Measurements from ENCODE around the gene ADAMTS2.

Gene ADAMTS2

DNA sequence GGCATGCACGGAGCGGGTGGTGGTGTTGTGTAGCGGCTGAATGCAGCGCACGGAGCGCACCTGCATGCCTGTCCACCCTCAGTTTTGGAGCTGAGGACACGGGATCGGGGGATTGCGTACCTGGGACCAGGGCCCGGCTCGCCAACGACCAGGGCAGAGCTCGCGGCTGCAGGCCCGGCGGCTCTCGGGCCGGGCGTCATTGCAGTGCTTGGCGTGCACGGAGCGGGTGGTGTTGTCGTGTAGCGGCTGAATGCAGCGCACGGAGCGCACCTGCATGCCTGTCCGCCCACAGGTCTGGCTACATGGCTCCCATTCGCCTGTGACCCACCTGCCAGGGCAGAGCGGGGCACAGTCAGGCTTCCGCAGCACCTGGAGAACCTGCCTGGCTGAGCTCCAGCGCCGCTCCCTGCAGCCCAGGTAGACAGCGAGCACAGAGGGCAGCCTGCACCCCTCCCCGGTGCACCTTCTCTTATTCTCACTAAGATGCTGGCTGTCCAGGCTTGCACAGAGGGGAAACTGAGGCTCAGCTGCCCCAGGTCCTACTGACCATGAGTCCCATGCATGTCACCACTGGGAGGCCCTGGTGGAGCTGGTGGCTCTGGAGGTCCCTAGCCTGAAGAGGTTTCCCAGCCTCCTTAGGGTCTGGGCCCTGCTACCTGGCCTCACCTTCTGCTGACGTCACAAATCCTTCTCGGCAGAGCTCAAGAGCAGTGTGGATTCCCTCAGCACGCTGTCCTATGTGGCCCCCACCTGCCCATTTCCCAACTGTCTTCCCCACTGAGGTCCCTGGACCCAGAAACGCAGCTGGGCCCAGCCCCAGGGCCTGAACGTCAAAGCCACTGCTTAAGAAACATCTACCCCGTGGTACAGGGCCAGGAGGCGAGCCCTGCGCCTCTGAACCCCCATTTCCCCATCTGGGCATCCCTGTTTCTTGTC lies 220.1 kb downstream of the ADAMTS2 start:
- H3K27ac ChIP-seq: no peak overlapping the region
- TF ChIP-seq, protein P1, sequence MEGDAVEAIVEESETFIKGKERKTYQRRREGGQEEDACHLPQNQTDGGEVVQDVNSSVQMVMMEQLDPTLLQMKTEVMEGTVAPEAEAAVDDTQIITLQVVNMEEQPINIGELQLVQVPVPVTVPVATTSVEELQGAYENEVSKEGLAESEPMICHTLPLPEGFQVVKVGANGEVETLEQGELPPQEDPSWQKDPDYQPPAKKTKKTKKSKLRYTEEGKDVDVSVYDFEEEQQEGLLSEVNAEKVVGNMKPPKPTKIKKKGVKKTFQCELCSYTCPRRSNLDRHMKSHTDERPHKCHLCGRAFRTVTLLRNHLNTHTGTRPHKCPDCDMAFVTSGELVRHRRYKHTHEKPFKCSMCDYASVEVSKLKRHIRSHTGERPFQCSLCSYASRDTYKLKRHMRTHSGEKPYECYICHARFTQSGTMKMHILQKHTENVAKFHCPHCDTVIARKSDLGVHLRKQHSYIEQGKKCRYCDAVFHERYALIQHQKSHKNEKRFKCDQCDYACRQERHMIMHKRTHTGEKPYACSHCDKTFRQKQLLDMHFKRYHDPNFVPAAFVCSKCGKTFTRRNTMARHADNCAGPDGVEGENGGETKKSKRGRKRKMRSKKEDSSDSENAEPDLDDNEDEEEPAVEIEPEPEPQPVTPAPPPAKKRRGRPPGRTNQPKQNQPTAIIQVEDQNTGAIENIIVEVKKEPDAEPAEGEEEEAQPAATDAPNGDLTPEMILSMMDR (conservative IDR thresholded peaks at IDR 0.05): no peak

DNA sequence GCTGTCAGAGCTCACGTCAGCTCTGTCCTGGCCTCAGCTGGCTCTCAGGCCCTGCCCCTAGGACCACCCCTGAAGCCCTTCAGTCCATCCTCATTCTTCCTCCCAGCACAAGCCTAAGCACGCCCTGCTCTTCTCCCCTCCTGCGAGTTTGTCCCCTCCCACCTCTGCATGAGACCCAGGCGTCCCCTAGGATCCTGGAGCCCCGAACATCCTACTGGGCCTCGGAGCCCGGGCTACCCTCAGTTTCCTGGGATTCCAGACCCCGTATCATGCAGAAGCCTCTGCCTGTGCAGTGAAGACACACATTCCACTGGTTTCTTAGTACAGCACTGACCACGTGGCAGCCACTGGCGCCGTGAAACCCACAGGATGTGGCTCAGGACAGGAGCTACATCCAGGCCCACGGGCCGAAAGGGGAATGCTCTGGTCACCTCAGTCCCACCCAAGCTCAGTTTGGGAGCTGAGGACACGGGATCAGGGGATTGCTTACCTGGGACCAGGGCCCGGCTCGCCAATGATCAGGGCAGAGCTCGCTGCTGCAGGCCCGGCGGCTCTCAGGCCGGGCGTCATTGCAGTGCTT lies 220.9 kb downstream of the ADAMTS2 start:
- H3K27ac ChIP-seq: no peak overlapping the region
- TF ChIP-seq, protein P1 (conservative IDR thresholded peaks at IDR 0.05): no peak

DNA sequence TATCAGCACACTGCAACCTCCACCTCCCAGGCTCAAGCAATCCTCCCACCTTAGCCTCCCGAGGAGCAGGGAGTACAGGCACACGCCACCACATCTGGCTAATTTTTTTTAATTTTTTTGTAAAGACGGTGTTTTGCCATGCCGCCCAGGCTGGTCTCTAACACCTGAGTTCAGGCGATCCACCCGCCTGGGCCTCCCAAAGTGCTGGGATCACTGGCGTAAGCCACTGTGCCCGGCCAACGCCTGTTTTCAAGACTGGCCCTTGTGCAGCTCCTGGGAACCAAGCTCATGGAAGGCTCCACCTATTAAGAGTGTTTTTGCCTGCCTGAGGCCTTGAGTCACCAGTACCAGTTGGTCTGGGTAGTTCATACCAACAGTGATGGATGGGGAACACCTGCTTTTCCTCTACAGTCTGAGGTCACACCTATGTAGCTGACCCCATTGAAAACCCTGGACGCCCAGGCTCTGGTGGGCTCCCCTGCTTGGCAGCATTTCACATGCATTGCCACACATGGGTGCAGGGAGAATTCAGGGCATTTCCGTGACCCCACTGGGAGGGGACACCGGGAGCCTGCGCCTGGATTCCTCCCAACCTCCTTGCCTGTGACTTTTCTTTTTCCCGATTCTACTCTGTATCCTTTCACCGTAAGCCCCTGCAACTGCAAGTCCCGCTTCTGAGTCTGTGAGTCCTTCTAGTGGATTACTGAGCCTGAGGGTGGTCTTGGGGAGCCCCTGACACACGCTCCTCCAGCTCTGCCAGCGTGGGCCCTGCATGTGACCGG lies 221.6 kb downstream of the ADAMTS2 start:
- no peak overlapping the region for H3K27ac ChIP-seq

DNA sequence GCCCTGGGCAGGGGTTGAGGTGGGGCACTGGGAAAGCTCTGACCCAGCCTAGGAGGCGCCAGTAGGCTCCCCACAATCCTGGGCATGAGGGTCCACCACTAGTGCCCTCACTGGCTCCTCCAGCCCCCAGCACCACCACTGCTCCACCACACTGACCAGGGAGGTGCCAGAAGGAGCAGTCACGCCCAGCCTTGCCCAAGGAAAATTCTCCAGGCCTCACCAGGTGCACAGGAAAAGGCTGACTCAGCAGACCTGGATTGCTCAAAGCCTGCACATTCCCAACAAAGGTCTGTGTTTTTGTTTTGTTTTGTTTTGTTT lies 222.2 kb downstream of the ADAMTS2 start:
- TF ChIP-seq, protein P1 (conservative IDR thresholded peaks at IDR 0.05): no peak
- no peak overlapping the region for H3K27ac ChIP-seq

More for the DNA sequence above, 221.6 kb downstream of the ADAMTS2 start:
- TF ChIP-seq, protein P1 (conservative IDR thresholded peaks at IDR 0.05): no peak

DNA sequence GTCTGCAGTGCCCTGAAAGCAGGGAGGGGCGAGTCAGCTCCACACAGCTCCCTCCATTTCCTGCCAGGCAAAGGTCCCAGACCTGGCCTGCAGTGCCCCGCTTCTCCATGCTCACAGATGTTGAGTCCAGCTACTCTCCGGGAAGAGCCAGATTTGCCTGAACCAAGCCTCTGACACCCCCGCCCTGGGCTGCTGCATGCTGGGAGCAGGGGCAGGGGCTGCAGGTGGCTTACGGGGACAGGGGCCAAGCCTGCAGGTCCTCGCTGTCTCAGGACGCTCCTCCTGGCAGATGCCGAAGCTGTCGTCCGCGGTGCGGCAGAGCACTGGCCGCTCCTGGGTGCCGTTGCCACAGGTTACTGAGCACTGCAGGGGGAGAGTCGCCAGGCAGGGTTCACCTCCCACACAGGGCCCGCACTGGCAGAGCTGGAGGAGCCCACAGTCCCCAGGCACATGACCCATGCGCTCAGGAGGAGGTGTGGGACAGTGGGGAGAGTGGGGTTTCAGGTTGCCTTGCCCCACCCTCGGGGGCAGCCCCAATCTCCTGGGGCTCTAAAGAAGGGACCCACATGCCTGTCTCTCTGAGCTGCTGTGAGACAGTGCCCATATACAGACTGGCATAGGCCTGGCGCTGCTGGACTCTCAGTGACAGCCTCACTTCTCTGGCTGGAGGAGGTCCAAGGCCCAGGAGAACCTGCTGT lies 222.7 kb downstream of the ADAMTS2 start:
- no peak overlapping the region for H3K27ac ChIP-seq
- TF ChIP-seq, protein P1 (conservative IDR thresholded peaks at IDR 0.05): no peak

DNA sequence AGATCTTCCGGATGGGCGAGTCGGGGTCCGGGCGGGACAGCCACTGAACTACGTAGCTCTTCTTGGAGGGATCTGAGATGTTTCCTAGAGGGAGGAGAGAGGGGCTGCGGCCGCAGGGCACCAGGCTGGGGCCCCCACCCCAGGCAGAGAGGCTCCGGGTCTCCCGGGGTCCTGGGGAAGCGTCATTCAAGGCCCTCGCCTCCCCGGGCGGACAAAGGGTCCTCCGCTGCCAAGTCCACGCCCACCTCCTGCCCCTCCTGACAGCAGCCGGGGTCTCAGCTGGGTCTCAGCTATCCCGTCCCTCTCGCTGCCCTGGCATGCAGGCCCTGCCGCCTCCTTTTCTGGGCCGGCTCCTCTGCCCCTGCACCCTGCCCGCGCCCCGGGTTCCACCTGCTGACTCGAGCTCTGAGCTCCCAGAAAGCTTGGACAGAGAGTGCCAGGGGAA lies 223.6 kb downstream of the ADAMTS2 start:
- TF ChIP-seq, protein P1 (conservative IDR thresholded peaks at IDR 0.05): no peak
- H3K27ac ChIP-seq: no peak overlapping the region

Data from VCaP (cell line).